ENCODE measurements around the gene DERL2. TPM values are rescaled to one million over a fixed set of nuclear protein-coding genes. Genes with fewer than 3 reads are reported as not detected.
A peak's percentile ranks its signal among the peaks of the same experiment; 100 is the strongest.

Gene DERL2
- total RNA-seq, 2 donors from 2014 or later: 63.1 to 63.7 TPM

DNA sequence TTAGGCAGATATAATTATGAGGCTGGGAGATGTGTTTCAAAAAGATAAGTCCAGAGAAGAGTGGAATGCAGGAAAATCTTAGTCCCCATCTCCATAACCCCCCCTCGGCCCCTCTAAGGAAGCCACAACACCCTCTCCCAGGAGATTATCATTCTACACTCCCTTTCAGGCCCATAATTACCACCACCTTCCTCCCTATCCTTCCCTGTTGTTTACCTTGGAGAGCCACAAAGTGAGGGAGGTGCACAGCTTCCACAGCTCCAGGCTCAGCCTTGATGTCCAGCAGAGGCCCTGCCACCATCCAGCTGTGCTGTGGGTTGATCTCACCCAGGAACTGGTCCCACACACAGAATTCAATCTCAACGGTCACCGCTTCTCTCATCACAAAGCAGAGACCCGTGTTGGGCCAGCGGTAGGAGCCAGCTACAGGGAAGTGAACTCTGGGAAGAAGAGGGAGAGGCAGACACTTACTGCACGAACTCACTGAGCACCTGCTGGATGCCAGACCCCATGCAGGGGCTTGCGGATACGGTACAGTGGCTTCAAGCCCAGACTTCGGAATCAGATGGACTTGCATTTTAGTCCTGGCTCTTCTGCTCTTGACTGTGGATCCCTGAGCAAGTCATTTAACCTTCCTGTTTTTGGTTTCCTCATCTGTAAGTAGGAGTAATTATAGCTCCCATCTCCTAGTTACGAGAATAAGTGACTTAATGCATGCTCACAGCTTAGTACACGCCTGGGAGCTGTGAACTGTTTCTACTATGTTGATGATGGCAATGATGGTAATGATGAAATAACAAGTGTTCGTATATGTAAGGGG, 44.5 kb upstream of the DERL2 start:
- Histone ChIP-seq H3K36me3 (no peaks in the 10 kb centered on the region), H3K27ac (no peak overlapping the region), H3K4me1 (no peaks in the 10 kb centered on the region), H3K9me3 (no peaks in the 10 kb centered on the region), H3K4me3 (no peak overlapping the region), H3K9ac (ENCODE audit: low read depth in 2 of 2, low read length in 2 of 2) (no peak overlapping the region), H3K27me3 (no peaks in the 10 kb centered on the region)
- DNase-seq: no peak
- intact Hi-C loops (cut with DNase I): no loop called here
- TF ChIP-seq, protein P1, sequence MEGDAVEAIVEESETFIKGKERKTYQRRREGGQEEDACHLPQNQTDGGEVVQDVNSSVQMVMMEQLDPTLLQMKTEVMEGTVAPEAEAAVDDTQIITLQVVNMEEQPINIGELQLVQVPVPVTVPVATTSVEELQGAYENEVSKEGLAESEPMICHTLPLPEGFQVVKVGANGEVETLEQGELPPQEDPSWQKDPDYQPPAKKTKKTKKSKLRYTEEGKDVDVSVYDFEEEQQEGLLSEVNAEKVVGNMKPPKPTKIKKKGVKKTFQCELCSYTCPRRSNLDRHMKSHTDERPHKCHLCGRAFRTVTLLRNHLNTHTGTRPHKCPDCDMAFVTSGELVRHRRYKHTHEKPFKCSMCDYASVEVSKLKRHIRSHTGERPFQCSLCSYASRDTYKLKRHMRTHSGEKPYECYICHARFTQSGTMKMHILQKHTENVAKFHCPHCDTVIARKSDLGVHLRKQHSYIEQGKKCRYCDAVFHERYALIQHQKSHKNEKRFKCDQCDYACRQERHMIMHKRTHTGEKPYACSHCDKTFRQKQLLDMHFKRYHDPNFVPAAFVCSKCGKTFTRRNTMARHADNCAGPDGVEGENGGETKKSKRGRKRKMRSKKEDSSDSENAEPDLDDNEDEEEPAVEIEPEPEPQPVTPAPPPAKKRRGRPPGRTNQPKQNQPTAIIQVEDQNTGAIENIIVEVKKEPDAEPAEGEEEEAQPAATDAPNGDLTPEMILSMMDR (IDR thresholded peaks at IDR 0.05): no peak

DNA sequence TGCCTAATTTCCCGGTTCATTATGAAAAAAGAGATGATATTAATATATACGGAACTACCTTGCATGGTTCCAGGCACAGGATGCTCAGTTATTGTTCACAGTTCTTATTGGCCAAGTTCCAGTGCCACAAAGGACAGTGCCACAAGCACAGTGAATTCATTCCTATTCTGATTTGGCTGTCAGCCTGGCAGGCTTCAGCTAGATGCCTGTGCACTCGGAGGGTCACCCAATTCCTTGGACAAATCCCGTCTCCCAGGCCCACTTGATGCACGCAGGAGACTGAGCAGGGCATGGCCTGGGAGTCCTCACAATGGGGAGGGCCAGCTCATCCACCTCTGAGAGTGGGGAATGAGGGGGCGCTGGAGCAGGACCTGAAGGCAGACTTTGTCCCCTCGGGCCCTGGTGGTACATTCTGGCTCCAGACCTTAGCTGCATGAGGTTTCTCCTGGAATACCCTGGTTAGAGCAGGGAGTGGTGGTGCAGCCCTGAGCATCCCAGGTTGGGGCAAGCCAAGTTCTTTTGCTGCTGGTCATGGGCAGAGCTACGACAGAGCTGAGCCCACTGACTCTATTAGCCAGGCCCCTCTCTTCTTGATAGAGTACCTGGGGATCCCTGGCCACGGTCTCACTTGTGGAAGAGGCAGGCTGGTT, 41.7 kb upstream of the DERL2 start:
- Histone ChIP-seq H3K36me3 (no peaks in the 10 kb centered on the region), H3K9me3 (no peaks in the 10 kb centered on the region), H3K4me1 (no peaks in the 10 kb centered on the region), H3K4me3 (no peak overlapping the region), H3K27ac (no peak overlapping the region), H3K27me3 (no peaks in the 10 kb centered on the region), H3K9ac (ENCODE audit: low read depth in 2 of 2, low read length in 2 of 2) (no peak overlapping the region)
- intact Hi-C loops (cut with DNase I): no loop called here
- no peak for DNase-seq
- TF ChIP-seq, protein P1 (IDR thresholded peaks at IDR 0.05): no peak

DNA sequence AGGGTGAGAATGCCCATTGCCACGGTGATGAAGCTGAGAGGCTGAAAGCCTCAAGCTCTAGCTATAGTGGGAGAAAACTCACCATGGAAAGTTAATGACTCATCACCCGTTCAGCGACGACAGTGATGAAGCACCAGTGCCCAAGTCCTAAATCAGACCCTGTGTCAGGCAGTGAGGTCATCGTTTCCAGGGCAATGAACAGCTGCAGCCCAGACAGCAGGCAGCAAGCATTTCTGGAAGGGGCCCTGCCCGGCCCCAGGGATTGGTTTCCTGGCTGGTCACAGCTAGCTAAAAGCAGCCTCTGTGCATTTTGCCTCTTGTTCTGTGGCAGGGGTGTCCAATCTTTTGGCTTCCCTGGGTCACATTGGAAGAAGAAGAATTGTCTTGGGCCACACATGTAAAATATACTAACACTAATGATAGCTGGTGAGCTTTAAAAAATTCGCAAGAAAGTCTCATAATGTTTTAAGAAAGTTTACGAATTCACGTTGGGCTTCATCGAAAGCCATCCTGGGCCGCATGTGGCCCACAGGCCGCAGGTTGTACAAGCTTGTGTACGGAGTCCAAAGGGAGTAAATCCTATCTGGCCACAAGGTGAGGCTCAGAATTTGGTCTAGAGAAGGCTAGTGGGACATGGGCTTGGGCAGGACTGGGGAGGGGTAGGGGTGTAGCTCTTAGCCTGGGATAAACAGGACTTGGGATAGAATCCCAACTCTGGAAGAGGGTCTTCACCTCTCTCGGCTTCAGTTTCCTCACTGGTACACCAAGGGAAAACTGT, 41.0 kb upstream of the DERL2 start:
- Histone ChIP-seq H3K4me3 (no peak overlapping the region), H3K27ac (no peak overlapping the region), H3K9ac (ENCODE audit: low read depth in 2 of 2, low read length in 2 of 2) (no peak overlapping the region), H3K4me1 (no peaks in the 10 kb centered on the region), H3K27me3 (no peaks in the 10 kb centered on the region), H3K36me3 (no peaks in the 10 kb centered on the region), H3K9me3 (no peaks in the 10 kb centered on the region)
- intact Hi-C loops (cut with DNase I): no loop called here
- TF ChIP-seq, protein P1 (IDR thresholded peaks at IDR 0.05): no peak
- DNase-seq: peak; percentile 32

DNA sequence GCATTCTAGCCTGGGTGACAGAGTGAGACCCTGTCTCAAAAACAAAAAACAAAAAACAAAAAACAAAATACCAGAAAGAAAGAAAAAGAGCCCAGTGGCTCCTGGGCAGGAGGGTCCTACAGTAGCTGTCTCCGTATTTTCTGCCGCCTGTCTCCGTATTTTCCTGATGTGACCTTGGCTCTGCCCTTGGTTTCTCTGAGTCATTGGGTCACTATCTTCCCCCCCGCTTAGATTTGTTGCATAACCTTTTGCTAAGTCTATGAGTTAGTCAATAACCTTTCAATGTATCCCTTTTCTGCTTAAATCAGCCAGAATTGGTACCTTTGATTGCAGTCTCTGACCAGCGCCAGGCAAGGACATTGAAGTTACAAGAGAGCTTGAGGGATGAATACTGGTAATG, 37.3 kb upstream of the DERL2 start:
- Histone ChIP-seq H3K4me3 (no peak overlapping the region), H3K27me3 (no peaks in the 10 kb centered on the region), H3K36me3 (no peaks in the 10 kb centered on the region), H3K4me1 (no peaks in the 10 kb centered on the region), H3K27ac (no peak overlapping the region), H3K9ac (ENCODE audit: low read depth in 2 of 2, low read length in 2 of 2) (no peak overlapping the region), H3K9me3 (no peaks in the 10 kb centered on the region)
- DNase-seq: no peak
- TF ChIP-seq, protein P1 (IDR thresholded peaks at IDR 0.05): no peak
- intact Hi-C loops (cut with DNase I): no loop called here

DNA sequence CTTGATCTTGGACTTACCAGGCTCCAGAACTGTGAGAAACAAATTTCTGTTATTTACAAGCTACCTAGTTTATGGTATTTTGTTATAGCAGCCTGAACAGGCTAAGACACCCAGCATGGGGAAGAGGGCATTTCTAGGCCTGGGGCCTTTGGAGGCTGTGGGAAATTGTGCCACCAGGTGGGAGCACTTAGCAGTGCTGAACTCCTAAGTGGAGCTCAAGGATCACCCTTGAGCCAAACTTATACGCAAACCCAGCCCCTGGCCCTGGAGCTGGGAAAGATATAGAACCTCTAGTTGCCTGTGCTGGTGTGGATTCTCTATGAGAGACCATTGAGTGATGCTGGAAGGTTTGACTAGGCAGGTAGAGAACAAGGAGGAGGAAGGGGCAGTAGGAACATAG, 36.5 kb upstream of the DERL2 start:
- no peak overlapping the region for H3K4me3 ChIP-seq
- no peak for DNase-seq
- no peaks in the 10 kb centered on the region for H3K4me1 ChIP-seq
- TF ChIP-seq, protein P1 (IDR thresholded peaks at IDR 0.05): no peak
- intact Hi-C loops (cut with DNase I): no loop called here
- no peaks in the 10 kb centered on the region for H3K9me3 ChIP-seq
- H3K27me3 ChIP-seq: no peaks in the 10 kb centered on the region
- no peak overlapping the region for H3K27ac ChIP-seq
- no peak overlapping the region for H3K9ac ChIP-seq (ENCODE audit: low read depth in 2 of 2, low read length in 2 of 2)
- no peaks in the 10 kb centered on the region for H3K36me3 ChIP-seq
